HCT116 (cell line): Measurements from ENCODE around the gene RGS19. TPM values are rescaled to one million over a fixed set of nuclear protein-coding genes. Genes with fewer than 3 reads are reported as not detected.

Experiments used
- ATAC-seq: fragments of 200-7000 bp; cut with Tn5 transposase; 2 replicates; pipeline ENCODE4 v1.9.1; 2020; ENCODE audit warnings: mild to moderate bottlenecking, moderate library complexity
- BruUV-seq: library from RNA; stranded (reverse); fragments of 400-500 nt; replicated peaks from 2 replicates; lab custom pipeline; 2021; lab: Mats Ljungman, UMichigan
- CTCF ChIA-PET: fragments of 300-600 bp; sonication (Branson Sonifier 250); formaldehyde crosslinking; loops from one replicate; lab custom pipeline; 2021; ENCODE audit warnings: antibody characterized with exemption; lab: Charles Lee
- POLR2A ChIA-PET: fragments of 300-600, 350-600 bp; sonication (Branson Sonifier 250); formaldehyde crosslinking; loops from one replicate; lab custom pipeline; 2021; ENCODE audit warnings: antibody characterized with exemption; lab: Charles Lee
- RAD21 ChIA-PET, 2 experiments: fragments of 300-600 bp; sonication (Branson Sonifier 250); formaldehyde crosslinking; loops; one replicate each; lab custom pipeline; 2023; ENCODE audit warnings: low total read pairs in 2 of 2; ENCODE audit not compliant: uncharacterized antibody in 2 of 2, unreplicated experiment in 2 of 2, low non-redundant PET in 1 of 2; lab: Charles Lee
- DNase-seq: peaks from one replicate; pipeline ENCODE4 v3.0.0-alpha.2; 2010; ENCODE audit warnings: low read depth, low spot score
- H2AFZ ChIP-seq: fragments of 200-600 bp; shearing (Covaris generic), sonication (generic); 2 replicates; pipeline ENCODE4 v1.6.1; 2017; ENCODE audit warnings: low read depth, mixed run types, mixed read lengths, antibody characterized with exemption, low read length; ENCODE audit not compliant: poor library complexity, severe bottlenecking
- H3K27ac ChIP-seq: 2 replicates; pipeline ENCODE4 v1.5.1; 2012; ENCODE audit warnings: low read depth, low read length
- H3K27me3 ChIP-seq: fragments of 200-600 bp; sonication (generic); 2 replicates; pipeline ENCODE4 v1.6.1; 2016; ENCODE audit warnings: mixed run types, low read length, mixed read lengths; ENCODE audit not compliant: insufficient read depth
- H3K36me3 ChIP-seq, 2 experiments: fragments of 200-500 bp in 1 of 2; fragments of 200-600 bp in 1 of 2; sonication (Bioruptor generic) in 1 of 2; sonication (generic) in 1 of 2; 2 replicates each; pipeline versions ENCODE4 v1.5.1 to v1.6.1; 2014 to 2016; ENCODE audit warnings: low read length in 2 of 2, inconsistent platforms in 1 of 2, mixed read lengths in 1 of 2, mixed run types in 1 of 2; ENCODE audit not compliant: insufficient read depth in 2 of 2, control insufficient read depth in 1 of 2
- H3K4me1 ChIP-seq, 2 experiments: fragments of 200-600 bp in 1 of 2; sonication (generic) in 1 of 2; 2 replicates each; pipeline versions ENCODE4 v1.5.1 to v1.6.1; 2012 to 2017; ENCODE audit warnings: low read length in 2 of 2, inconsistent platforms in 1 of 2, mild to moderate bottlenecking in 1 of 2, mixed read lengths in 1 of 2, mixed run types in 1 of 2, moderate library complexity in 1 of 2; ENCODE audit not compliant: insufficient read depth in 2 of 2, control insufficient read depth in 1 of 2
- H3K4me2 ChIP-seq: fragments of 200-600 bp; sonication (generic); 2 replicates; pipeline ENCODE4 v1.6.1; 2017; ENCODE audit warnings: mixed run types, low read length, mixed read lengths
- H3K4me3 ChIP-seq, 2 experiments: fragments of 200-600 bp in 1 of 2; sonication (generic) in 1 of 2; replicated peaks in 1 of 2; 2 replicates each; pipeline ENCODE4 v1.5.1; 2011 to 2016; ENCODE audit warnings: low read length in 2 of 2, control low read depth in 1 of 2, low read depth in 1 of 2, mild to moderate bottlenecking in 1 of 2, mixed read lengths in 1 of 2, mixed run types in 1 of 2
- H3K79me2 ChIP-seq: fragments of 200-600 bp; sonication (generic); 2 replicates; pipeline ENCODE4 v1.6.1; 2017; ENCODE audit warnings: mild to moderate bottlenecking, mixed run types, low read length, moderate library complexity, mixed read lengths; ENCODE audit not compliant: insufficient read depth
- H3K9ac ChIP-seq: fragments of 200-600 bp; sonication (generic); 2 replicates; pipeline ENCODE4 v1.6.1; 2016; ENCODE audit warnings: low read length, mixed read lengths
- H3K9me2 ChIP-seq: fragments of 200-600 bp; sonication (generic), shearing (Covaris generic); 2 replicates; pipeline ENCODE4 v1.6.1; 2017; ENCODE audit warnings: mixed run types, mild to moderate bottlenecking, moderate library complexity; ENCODE audit not compliant: insufficient read depth
- H3K9me3 ChIP-seq, 2 experiments: fragments of 200-500 bp in 1 of 2; fragments of 200-600 bp in 1 of 2; sonication (Bioruptor generic) in 1 of 2; sonication (generic) in 1 of 2; 2 replicates each; pipeline ENCODE4 v1.6.1; 2014 to 2017; ENCODE audit warnings: low read length in 2 of 2, mixed read lengths in 2 of 2, inconsistent platforms in 1 of 2, low read depth in 1 of 2, mild to moderate bottlenecking in 1 of 2, mixed run types in 1 of 2, moderate library complexity in 1 of 2; ENCODE audit not compliant: control insufficient read depth in 1 of 2, insufficient read depth in 1 of 2
- H4K20me1 ChIP-seq: fragments of 200-600 bp; sonication (generic), shearing (Covaris generic); 2 replicates; pipeline ENCODE4 v1.6.1; 2017; ENCODE audit warnings: mixed run types, mild to moderate bottlenecking, moderate library complexity; ENCODE audit not compliant: insufficient read depth
- EZH2 ChIP-seq: fragments of 200-600 bp; sonication (generic); IDR thresholded peaks from 2 replicates; pipeline ENCODE4 v1.6.1; 2017; ENCODE audit warnings: antibody characterized with exemption, mixed run types
- EZH2phosphoT487 ChIP-seq: fragments of 200-600 bp; IDR thresholded peaks from 2 replicates; pipeline ENCODE4 v1.6.1; 2018; ENCODE audit warnings: antibody characterized with exemption, borderline replicate concordance
- POLR2A ChIP-seq: IDR thresholded peaks from 2 replicates; pipeline ENCODE4 v1.7.0; 2011; ENCODE audit warnings: borderline replicate concordance; ENCODE audit not compliant: insufficient read depth, insufficient read length; ENCODE audit errors: extremely low read depth
- RAD21 ChIP-seq: IDR thresholded peaks from 2 replicates; pipeline ENCODE4 v1.6.1; 2012; ENCODE audit warnings: low read depth, mild to moderate bottlenecking
- SIN3A ChIP-seq: IDR thresholded peaks from 2 replicates; pipeline ENCODE4 v1.6.1; 2012; ENCODE audit warnings: low read depth
- SP1 ChIP-seq: IDR thresholded peaks from 2 replicates; pipeline ENCODE4 v1.6.1; 2012; ENCODE audit warnings: low read depth
- SRF ChIP-seq: IDR thresholded peaks from 2 replicates; pipeline ENCODE4 v1.6.1; 2012; ENCODE audit warnings: low read depth
- TCF7L2 ChIP-seq: IDR thresholded peaks from 2 replicates; pipeline ENCODE4 v1.7.0; 2011; ENCODE audit warnings: borderline replicate concordance, inconsistent platforms; ENCODE audit not compliant: insufficient read depth, insufficient read length; ENCODE audit errors: extremely low read depth
- YY1 ChIP-seq: IDR thresholded peaks from 2 replicates; pipeline ENCODE4 v1.6.1; 2011; ENCODE audit warnings: low read length, low read depth, moderate library complexity, mild to moderate bottlenecking; ENCODE audit not compliant: insufficient replicate concordance; ENCODE audit errors: extremely low read depth
- intact Hi-C: fragments of 100-400 bp; cut with micrococcal nuclease; formaldehyde crosslinking; loops from 2 replicates; pipeline ENCODE4 v1.10.0; 2022
- total RNA-seq: library from RNA; stranded (reverse); gene quantifications from one replicate; pipeline ENCODE4 v1.2.1, GENCODE V29; 2021; ENCODE audit not compliant: unreplicated experiment
- TF ChIP-seq, protein P1 (sequence below): IDR thresholded peaks from 2 replicates; pipeline ENCODE4 v1.6.1; 2012

RGS19 gene
- total RNA-seq, 1 experiment from 2014 or later = 21.4 TPM

DNA sequence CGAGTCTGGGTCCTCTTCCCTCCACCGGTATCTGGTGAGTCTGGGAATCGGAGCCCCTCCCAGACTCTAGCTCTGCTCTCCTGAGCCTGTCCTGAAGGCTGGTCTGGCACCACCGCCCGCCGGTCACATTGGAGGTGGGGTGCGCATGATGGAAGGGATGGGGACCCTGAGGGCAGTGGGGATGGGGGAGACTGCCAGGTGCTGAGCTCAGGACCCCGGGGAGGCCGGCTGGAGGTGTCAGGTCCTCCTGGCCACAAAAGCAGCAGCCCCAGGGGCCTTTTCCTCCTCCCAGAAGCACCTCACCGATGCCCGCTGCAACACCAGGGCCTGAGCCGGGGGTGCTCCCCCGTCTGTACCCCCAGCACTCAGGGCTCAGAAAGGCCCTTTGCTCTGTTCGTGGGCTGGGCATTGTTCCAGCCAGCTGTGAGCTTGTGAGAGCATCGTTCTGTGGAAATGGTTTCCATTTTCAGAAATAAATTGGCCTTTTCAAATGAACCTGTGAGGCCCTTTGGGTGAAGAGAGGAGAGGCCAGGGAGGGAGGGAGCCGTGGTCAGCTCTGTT is 30.6 kb upstream of the RGS19 start:
- Histone ChIP-seq H3K9ac (no peak overlapping the region), H4K20me1 (no peaks in the 10 kb centered on the region), H3K9me2 (no peaks in the 10 kb centered on the region), H3K9me3 (no peaks in the 10 kb centered on the region), H3K79me2 (no peaks in the 10 kb centered on the region), H3K4me3 (no peak overlapping the region), H3K27ac (no peak overlapping the region), H3K4me2 (no peak overlapping the region), H3K36me3 (no peaks in the 10 kb centered on the region), H3K4me1 (no peaks in the 10 kb centered on the region), H3K27me3 (no peaks in the 10 kb centered on the region), H2AFZ (no peak overlapping the region)
- ATAC-seq (no peak), DNase-seq (no peak)
- CTCF ChIA-PET = no interaction called here
- RAD21 ChIA-PET = no interaction called here
- POLR2A ChIA-PET = no interaction called here
- intact Hi-C loops = no loop called here
- TF ChIP-seq, protein P1, sequence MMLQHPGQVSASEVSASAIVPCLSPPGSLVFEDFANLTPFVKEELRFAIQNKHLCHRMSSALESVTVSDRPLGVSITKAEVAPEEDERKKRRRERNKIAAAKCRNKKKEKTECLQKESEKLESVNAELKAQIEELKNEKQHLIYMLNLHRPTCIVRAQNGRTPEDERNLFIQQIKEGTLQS = no peak
- TF ChIP-seq RAD21 = no peak
- no peak for TF ChIP-seq EZH2
- TF ChIP-seq TCF7L2 = no peak
- no peak for TF ChIP-seq POLR2A
- no peak for TF ChIP-seq SP1
- no peak for TF ChIP-seq EZH2phosphoT487
- TF ChIP-seq YY1 = no peak
- TF ChIP-seq SIN3A = no peak
- TF ChIP-seq SRF = no peak
- no TSS peak for BruUV-seq
